SHP77 (cell line): ENCODE data around the gene ADH4.
A peak's percentile ranks its signal among the peaks of the same experiment; 100 is the strongest.
"Not testable (repeated sequence)": the region's sequence is repeated elsewhere in the genome, so short reads cannot be mapped to it uniquely, and the experiment has no call there.

Source experiments
- DNase-seq, 2 experiments: peaks; one replicate each; lab custom pipeline; 2025; lab: John Stamatoyannopoulos, UW

The ADH4 gene

DNA sequence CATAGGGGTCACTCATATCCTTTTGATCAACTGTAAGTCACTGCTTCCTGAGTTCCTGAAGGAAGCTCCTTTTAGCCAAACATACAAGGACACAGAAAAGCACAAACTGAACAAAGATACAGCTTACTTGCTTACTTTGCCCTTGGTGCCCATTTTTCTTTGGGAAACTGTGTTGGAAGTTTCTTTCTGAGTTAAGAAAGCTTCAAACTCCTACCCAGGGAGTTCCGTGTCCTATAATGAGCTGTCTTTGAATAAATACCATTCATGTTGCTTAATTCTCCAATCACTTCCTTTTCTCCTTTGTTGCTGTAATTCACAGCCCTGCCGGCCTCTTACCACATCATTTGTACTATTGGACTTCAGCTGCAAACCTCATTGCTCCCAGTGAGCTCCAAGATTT is at the start of gene ADH4:
ADH4 (minus strand) TSS at position 228 of the 400 bp plus-strand sequence; CDS start at position 153, 75 bp downstream.
- no peak for DNase-seq

DNA sequence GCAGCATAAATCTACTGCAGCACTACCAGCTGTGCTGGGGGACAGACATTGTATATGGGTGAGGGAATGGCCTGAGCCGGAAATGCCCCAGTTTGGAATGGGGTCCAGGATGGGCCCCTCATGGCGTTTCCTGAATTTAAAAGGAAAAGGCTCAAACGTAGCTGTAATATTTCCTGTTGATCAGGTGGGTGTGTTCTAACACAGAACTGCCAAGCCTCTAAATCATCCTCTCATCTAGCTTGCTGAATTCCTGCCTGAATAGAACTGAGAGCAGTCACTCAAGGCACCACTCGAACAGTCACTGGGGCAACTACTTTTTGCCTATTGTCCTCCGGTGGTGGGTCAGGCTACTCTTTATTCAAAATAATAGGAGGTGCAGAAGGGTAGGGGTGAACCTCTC is 46.2 kb upstream of the ADH4 start:
- DNase-seq = no peak

DNA sequence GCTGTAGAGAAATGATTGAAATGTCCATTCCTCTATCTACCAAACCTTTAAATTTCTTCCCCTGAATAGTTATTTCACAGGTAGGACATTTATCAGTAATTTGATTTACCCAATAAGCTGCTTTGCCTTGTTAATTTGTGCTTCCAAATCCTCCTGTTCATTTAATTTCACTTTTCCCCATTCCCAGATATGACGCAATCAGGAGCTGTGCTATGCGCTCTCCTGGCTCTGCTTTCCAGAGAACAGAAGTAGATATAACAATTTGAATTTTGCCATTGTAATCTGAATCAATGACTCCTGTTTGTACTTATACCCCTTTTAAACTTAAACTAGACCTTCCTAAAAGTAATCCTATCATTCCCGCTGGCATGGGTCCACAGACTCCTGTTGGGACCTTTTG is 45.8 kb upstream of the ADH4 start:
- not testable (repeated sequence) for DNase-seq

DNA sequence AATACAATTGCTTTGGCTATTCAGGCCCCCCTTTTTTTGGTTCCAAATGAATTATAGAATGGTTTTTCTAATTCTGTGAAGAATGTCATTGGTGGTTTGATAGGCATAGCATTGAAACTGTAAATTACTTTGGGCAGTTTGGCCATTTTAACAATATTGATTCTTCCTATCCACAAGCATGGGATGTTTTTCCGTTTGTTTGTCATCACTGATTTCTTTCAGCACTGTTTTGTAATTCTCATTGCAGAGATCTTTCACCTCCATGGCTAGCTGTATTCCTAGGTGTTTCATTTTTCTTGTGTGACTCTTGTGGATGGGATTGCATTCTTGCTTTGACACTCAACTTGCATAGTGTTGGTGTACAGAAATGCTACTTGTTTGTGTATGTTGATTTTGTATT is 41.9 kb upstream of the ADH4 start:
- DNase-seq = no peak

DNA sequence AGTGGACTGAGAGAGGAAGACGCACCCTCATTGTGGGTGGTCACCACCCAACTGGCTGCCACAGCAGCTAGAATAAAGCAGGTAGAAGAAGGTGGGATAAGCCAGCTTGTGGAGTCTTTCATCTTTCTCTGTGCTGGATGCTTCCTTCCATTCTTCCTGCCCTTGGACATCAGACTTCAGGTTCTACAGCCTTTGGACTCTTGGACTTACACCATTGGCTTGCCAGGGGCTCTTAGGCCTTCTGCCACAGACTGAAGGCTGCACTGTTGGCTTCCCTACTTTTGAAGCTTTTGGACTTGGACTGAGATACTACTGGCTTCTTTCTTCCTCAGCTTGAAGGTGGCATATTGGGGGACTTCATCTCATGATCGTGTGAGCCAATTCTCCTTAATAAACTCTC is 41.5 kb upstream of the ADH4 start:
- no peak for DNase-seq

DNA sequence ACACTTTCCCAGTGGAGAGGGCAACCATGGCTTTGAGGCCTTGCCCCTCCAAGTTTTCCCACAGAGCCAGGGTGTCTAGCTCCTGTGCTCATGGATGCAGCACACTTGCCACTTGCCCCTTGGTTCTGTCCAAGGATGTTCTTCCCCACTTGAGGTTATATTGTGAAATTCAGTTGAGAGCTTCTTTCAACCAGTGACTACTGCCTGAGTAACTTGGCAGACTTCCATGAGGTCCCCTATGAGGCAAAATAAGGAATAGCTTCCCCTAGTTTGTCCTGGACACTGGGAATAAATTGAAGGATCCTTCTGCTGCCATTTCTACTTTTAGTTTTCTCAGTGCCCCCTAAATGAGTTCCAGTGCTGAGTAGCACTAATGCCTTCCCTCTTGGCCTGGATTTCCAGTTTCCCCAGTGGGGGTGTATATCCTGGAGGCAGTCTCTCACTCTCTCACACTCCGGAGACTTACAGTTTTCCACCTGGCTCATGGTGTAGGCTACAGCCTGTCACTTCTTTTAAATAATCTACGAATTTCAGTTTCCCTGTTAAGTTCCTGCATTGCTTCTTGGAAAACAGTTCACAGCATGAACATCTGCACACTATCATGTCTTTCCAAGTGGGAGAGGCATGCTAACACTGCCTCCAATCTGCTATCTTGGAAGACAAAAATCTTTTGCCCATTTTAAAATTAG is 36.4 kb upstream of the ADH4 start:
- DNase-seq = no peak

DNA sequence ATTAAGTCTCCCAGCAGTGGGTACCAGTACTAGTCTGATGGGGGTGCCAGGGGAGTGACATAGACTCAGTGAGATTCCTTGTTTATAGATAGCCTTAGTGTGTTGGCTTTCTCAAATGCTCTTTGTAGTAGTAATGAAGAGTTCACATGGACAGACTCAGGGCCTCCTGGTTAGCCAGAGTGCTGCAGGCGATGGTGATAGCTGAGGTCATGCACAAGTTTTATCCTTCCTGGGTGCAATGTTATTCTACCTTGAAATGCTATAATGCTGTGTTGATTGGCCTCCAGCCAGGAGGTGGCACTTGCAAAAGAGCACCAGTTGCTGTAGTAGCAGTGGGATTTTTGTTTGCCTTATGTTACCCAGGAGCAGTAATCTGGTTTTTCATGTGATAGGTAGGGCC is 35.5 kb upstream of the ADH4 start:
- DNase-seq = peak in 1 of 2 experiments; percentile 2

DNA sequence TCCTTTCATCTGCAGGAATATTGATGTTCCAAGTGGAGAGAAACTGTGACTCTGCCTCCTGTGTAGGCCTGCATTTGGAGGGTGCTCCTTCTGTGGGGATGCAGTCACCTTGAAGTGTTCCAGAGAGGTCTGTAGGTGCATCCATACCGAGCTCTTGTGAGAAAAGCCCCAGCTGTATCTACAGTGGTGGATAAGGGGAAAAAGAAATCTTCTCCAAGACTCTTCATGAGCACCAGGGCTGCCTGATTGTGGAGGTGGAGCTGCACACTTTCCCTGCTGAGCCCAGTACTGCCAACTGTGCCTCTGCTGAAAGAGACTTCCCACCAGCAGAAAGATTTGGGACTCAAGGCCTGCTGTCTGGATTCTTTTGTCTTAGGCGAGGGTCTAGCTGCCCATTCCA is 35.1 kb upstream of the ADH4 start:
- DNase-seq = no peak

DNA sequence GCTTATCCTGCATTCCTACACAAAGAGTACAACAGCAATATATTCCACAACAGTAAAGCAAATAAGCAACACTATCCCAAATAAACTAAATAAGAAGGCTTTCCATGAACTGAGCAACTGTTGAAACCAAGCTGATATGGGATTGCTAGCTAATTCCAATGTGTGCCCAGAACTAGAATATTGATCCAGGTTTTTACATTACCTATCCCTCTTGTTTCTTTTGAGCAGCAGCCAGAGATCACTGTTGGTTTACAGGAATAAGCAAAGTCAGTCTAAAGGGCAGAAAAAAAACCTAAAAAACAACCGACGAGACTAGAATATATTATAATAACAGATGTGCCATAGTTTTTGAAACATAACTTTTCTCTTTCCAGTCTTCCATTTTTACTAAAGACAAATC is 22.4 kb upstream of the ADH4 start:
- DNase-seq = no peak

DNA sequence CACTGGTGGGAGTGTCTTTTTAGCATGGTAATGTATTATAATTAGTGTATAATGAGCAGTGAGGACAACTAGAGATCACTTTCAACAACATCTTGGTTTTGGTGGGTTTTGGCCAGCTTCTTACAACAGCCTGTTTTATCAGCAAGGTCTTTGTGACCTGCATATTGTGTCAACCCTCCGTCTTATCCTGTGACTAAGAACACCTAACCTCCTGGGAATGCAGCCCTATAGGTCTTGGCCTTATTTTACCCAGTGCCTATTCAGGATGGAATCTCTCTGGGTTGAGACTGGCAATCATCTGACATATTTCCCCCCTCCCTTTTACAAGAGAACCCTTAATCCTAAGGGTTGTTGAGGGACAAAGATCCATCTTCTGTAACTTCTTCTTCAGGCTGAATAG is 21.9 kb upstream of the ADH4 start:
- no peak for DNase-seq

DNA sequence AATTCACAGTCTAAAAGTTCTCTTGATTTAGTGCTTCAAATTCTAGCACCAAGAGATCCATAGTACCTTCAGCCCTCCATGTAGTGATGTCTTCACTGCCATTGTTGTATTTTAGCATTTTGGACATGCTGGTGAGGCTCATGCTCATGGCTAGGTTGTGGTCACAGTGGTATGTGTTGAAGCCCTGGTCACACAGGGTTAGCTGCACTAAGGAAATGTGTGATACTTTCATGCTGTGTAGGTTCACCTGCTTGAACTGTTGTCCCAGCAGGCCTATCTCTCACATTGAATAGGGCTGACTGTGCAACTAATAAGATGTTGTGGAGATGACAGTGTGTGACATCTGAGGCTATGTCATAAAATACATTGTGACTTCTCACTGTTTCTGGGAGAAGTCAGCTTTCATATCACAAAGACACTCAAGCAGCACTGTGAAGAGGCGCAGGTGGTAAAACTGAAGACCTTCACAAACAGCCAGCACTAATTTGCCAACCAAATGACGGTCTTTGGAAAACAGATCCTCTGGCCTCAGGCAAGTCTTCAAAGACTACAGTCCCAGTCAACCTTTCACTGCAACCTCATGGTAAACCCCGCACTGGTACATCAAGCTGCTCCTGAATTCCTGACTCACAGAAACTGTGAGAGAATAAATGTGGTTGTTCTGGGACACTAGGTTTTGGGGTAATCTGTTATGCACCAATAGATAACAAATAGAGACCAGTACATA is 17.4 kb upstream of the ADH4 start:
- no peak for DNase-seq

DNA sequence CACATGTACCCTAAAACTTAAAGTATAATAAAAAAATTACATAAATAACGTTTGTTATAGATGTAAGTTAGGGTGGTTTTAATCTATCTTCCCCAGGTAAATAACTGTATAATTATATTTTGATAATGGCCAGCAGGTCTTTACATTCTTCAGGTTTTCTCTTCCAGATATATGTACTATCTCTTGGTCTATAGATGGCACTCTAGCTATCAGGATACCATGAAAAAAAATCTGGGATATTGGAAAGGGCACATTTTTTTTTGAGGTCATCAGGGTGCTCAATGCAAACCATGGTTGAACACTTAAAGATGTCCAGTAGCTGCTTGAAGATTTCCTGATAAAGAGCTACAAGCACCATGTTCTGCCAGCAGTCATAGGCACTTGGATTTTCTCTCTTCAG is 15.6 kb upstream of the ADH4 start:
- DNase-seq = no peak

DNA sequence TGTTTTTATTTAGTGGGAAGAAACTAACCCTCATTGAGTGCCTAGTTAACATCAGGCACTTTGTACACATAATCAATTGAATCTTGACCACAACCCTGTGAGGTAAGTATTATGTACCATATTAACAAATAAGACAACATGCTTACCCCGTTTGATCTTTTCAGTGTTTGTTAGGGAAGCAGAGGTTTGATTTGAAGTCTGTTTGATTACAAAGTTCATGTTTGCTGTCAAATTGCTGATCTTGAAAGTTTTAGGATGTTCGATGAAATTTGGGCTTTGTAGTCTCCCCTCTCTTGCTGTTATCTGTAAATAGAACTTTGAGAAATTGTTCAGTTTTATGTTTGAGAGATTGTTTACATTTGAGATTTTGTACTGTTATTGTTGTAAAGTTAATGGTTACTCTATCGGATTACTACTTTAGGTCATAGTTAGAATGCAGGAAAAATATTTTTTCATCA is 13.4 kb upstream of the ADH4 start:
- DNase-seq = no peak

DNA sequence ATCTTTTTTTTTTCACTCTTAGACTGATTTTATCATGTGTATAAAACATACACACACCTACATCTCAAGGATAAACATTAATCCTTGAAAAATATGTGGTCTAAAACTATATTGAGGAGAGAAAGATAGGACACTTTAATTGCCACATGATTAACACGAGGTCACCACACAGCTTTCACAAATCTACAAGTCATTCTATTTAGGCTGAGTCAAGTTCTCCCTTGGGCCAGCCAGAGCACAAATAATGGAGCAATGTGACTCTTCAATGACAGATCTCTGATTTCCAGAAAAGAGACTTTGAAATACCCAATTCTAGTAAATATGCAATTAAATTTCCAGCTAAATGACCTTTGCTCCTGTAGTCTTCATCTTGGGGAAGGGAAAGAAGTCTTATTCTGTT is 12.9 kb upstream of the ADH4 start:
- no peak for DNase-seq

DNA sequence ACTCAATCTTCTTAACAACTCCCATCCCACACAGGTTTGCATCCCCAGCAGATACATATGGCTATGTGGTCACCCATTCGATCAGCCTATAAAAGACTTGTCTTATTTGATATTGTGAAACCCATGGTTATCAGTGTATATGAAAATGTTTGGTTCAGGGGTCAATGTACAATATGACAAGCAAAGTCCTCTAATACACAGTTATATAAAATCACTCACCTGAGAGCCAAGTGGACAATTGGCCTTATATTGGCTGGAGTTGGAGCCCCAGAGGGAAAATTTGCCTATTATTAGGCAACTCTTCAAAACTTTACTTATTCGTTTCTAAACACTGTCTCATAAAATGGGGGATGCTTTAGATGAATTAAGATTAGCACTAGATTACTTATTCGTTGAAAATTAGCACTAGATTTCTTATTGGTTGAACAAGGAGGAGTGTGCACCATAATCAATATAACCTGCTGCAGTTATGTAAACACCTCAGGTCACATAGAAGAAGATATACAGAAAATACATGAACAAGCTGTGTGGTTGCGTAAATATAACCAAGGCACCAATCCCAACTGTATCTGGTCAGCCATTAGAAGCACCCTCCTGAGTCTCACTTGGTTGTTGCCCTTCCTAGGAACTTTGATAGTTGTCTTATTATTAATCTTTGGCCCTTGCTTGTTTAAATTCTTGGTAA is 10.7 kb upstream of the ADH4 start:
- no peak for DNase-seq

DNA sequence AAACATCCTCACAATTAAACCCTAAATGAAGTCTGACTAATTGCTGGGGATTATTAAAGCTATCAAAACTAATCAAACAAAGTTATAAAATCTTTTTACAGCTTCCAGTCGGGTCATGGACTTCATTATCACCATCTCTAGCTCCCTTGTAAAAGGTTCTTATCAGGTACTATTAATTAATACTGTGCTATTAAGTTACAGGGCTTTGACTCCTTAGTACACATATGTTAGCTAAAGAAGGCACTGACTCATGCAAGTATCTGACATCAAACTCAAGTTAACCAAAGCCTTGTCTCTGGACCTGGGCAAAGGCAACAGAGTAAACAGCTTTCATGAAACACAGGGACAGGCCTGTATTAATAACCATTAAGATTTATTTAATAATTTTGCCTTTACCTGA is 7.9 kb upstream of the ADH4 start:
- no peak for DNase-seq

DNA sequence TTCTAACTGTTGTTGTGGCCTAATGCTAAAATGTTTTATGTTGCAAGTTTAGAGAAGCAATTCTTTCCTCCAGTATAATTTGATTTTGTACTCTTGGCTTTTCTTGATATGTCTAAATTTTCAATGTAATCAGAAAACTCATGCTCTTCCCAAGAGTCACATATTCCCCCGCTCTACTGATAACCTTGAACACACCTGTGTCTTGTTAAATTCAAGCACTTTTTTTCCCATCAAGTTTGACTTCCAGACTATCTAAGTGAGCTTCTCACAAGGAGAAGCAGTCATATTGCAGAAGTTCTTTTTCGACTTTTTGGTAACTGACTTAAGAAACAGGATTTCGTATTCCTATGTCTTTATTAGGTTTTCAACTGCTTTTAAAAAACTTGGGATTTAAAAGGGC is 7.4 kb upstream of the ADH4 start:
- DNase-seq = no peak

DNA sequence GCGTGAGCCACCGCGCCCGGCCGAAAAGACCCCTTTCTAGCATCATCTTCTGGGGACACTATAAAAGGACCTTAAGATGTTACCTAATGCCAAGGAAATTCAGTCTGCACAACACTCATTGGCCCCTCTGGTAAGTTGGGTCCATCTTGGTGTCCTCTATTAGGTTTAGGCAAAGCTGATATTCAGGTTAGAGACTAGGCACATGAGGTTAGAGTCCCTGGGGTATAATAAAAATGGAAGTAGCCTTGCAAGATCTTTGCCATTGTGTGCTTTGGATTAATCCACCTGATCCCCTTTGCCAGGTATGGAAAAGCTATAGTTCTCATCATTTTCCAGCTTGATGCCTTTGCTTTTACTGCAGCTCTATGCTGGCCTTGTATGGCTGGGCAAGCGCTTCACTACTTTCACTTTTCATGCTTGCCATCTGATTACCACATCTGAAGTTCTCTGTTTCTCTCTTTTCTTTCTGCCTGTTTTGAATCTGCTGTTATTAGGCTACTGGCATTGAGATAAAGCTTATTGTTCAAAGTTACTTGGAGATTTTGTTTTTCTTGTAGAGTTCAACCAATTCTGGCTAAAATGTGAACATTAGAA is 5.4 kb upstream of the ADH4 start:
- DNase-seq = no peak

DNA sequence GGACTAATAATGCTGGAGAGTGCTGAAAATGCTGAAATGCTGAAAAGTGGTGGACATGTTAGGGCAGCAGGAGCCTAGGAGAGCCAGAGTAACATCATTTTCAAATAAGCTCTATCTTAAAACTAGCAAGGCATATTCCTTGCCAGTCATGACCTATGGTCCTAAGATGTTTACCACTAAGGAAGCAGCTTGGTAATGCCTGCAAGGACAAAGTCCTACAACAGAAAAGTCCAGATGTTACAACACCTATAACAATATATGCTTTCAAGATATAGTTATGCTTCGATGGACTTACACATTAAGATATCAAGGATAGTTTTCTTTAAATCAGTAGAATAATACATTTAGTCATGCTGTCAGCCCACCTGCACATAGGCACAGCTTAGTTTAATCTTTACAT is 4.5 kb upstream of the ADH4 start:
- no peak for DNase-seq

DNA sequence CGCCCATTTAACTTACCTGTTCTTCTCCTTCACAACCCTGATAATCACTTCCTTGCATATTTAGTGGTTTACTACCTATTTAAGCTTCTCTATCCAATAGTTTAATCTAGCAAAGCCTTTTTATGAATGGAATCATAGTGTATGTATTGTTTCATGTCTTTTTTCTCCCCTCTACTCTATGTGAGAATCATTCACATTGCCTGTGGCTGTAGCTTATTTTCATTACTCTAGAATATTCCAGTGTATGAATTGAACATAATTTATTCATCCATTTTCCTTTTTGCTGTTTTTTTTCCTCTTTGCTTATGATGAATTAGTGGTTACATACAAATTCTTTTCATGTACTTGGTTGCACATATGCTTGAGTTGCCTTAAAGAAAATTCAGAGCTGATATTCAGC is 490 bp upstream of the ADH4 start:
- DNase-seq = no peak

DNA sequence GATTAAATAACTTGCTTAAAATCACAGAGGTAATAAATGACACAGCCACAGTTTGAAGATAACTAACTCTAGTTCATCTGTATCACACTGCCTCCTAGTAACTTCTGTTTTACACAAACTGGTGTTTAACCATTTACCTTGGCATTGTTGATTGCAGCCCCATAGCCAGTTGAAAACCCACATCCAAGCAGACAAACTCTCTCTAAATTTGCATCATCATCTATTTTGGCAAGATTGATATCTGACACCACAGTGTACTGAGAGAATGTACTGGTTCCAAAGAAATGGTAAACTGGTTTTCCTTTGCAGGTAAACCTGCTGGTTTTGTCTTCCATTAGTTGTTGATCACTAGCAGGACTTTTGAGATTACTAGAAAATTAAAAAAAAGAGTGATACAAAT is 7.8 kb downstream of the ADH4 start:
- no peak for DNase-seq

DNA sequence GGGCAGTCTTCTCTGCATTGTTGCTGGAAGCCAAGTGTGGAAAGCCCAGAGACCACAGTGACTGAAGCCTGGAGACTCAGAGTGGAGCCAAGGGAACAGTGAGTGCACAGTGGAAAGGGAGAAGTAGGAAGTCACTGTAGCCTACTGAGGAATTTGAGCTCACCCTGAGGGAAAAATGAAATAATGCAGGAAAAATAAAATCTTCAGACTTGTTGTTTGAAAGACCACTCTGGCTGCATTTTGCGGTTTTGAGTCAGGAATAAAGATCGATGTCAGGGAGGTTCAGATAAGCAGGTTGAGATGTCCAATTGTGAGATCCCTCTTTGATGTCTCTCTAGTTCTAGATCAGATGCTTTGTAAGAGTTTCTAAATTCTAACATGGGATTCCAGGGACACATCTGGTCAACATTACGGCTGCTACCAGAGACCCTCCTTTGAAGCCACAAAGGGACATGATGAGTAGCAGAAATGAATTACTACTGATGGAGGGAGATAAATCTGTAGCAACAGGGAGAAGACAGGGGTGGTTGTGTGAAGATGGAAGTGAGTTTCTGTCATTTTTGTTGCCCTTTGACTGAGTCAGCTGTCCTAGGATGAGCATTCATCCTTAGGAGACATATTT is 8.4 kb downstream of the ADH4 start:
- DNase-seq = no peak
